GM12878 (cell line): Measurements from ENCODE around the gene CSNK1G1.

Experiments used
- CHD2 ChIP-seq: IDR thresholded peaks from 2 replicates; pipeline ENCODE4 v1.6.1; 2011; ENCODE audit warnings: low read depth, low read length, improper control_type of control experiment, borderline replicate concordance
- CTCF ChIP-seq, 3 experiments: IDR thresholded peaks in 2 of 3; conservative IDR thresholded peaks in 1 of 3; 2 replicates each; pipeline ENCODE4 v1.5.1; 2011; ENCODE audit warnings: low read depth in 3 of 3, low read length in 3 of 3, mild to moderate bottlenecking in 3 of 3, control low read depth in 2 of 3, moderate library complexity in 2 of 3, inconsistent platforms in 1 of 3, mixed read lengths in 1 of 3; ENCODE audit not compliant: control insufficient read depth in 2 of 3, insufficient read depth in 1 of 3; ENCODE audit errors: extremely low read depth in 1 of 3
- ESRRA ChIP-seq: IDR thresholded peaks from 2 replicates; pipeline ENCODE4 v1.6.1; 2012; ENCODE audit warnings: mild to moderate bottlenecking, low read length, improper control_type of control experiment
- EZH2 ChIP-seq: IDR thresholded peaks from 2 replicates; pipeline ENCODE4 v1.6.1; 2012; ENCODE audit warnings: low read depth, mild to moderate bottlenecking, control low read depth, inconsistent platforms, low read length, borderline replicate concordance; ENCODE audit not compliant: control insufficient read depth
- SMC3 ChIP-seq: IDR thresholded peaks from 2 replicates; pipeline ENCODE4 v1.6.1; 2011; ENCODE audit warnings: low read length, improper control_type of control experiment, borderline replicate concordance
- ZBTB11 ChIP-seq: fragments of 450-650 bp; formaldehyde crosslinking; IDR thresholded peaks from 2 replicates; pipeline ENCODE4 v1.5.0; 2022; ENCODE audit warnings: mild to moderate bottlenecking, missing genetic modification characterization

- TF ChIP-seq CTCF (IDR thresholded peaks at IDR 0.05 in 2 of 3, conservative IDR thresholded peaks at IDR 0.05 in 1 of 3; ENCODE audit: control insufficient read depth in 2 of 3, extremely low read depth in 1 of 3, insufficient read depth in 1 of 3, low read depth in 3 of 3, low read length in 3 of 3) (no peak), CHD2 (no peak), SMC3 (no peak), EZH2 (no peak), ESRRA (no peak), ZBTB11 (CRISPR knock-in tag) (no peak)
These were observed 234.4 kb downstream of the CSNK1G1 start for GRCh38 chr15:64121614-64122013.
